Measurements from ENCODE around the gene PARP1.

DNA sequence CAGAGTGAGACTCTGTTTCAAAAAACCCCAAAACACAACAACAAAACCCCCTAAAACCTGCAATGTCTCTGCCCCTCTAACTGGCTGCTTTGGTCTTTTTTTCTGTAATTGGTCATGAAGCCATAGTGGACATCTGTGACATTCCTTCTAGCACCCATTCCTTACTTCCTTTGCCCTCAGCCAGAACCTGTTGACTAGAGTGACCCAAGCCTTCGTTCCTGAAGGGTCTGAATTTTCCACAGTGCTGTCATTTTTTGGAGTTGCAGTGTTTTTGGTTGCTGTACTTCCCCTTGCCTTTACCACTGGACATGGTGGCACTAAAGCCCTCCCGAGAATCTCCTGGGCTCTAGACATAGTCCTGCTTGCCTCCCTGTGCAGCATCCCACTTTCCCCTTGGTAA lies 50.5 kb downstream of the PARP1 start:
- TF ChIP-seq CTCF (IDR thresholded peaks at IDR 0.05), result no peak
- no peak for TF ChIP-seq POLR2A (IDR thresholded peaks at IDR 0.05)

Measured in esophagus squamous epithelium (tissue), 4 donors.